ENCODE data around the gene C1orf122.

The C1orf122 gene

DNA sequence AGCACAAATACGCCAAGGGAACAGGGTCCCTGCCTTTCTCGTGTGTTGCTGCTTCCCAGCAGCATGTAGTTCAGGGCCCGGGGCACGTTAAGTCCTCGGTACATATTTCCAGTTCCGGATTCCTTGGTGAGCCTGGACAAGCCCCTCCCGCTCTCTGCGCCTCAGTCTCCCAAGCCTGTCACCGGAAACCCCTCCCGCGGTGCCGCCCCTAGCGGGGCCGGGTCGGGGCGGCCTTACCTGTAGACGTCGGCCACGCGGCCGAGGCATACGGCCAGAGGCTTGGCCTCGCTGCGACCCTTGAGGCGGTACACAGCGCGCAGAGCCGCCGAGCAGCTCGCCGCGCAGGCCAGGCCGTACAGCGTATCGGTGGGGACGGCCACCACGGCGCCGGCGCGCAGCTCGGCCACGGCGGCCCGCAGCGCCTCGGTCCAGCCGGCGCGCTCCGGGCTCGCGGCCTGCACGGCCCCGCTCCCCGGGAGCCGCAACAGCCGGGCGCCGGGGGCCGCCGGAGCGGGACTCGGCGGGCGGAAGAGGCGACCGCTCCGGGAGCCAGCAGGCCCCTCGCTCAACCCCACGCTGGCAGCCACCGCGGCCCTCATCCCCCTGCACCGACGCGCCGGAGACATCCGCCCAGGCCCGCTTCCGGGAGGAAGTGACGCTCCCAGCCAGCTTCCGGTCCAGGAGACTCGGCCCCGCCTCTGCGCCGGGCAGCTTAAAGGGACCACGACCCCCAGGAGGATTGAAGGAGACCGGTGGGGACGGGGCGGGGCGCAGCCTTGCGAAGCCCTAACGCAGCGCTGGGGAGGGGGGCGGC is at the start of gene C1orf122, which contains the start of gene YRDC:
TSS of gene C1orf122 (plus strand) at position 236 of the 814 bp plus-strand sequence. CDS start 615 bp downstream, outside the sequence.
TSS of gene YRDC (minus strand) at position 654 of the 814 bp plus-strand sequence. CDS start at position 626, 28 bp downstream.
- ChIA-PET CTCF (interaction anchor here (0.6 to 3.0 kb wide), 4 partner anchors 12 to 232 kb away, joined by 3 to 17 read pairs (median 6); partner anchors contain the start of gene MTF1), POLR2A (interaction anchor here (0.5 to 1.7 kb wide), 11 partner anchors 9 to 1769 kb away, joined by 3 to 13 read pairs (median 4); partner anchors contain the start of genes CDCA8, MTF1 and PABPC4)
- TF ChIP-seq, protein P1, sequence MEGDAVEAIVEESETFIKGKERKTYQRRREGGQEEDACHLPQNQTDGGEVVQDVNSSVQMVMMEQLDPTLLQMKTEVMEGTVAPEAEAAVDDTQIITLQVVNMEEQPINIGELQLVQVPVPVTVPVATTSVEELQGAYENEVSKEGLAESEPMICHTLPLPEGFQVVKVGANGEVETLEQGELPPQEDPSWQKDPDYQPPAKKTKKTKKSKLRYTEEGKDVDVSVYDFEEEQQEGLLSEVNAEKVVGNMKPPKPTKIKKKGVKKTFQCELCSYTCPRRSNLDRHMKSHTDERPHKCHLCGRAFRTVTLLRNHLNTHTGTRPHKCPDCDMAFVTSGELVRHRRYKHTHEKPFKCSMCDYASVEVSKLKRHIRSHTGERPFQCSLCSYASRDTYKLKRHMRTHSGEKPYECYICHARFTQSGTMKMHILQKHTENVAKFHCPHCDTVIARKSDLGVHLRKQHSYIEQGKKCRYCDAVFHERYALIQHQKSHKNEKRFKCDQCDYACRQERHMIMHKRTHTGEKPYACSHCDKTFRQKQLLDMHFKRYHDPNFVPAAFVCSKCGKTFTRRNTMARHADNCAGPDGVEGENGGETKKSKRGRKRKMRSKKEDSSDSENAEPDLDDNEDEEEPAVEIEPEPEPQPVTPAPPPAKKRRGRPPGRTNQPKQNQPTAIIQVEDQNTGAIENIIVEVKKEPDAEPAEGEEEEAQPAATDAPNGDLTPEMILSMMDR (IDR thresholded peaks at IDR 0.05; ENCODE audit: insufficient read depth, low read length, missing control alignments), result no peak
- H3K4me3 ChIP-seq (ENCODE audit: low read depth, low read length), result peak within 1 kb of the TSS; percentile 84
- peak; percentile 53 for DNase-seq (ENCODE audit: low read depth, low spot score)

DNA sequence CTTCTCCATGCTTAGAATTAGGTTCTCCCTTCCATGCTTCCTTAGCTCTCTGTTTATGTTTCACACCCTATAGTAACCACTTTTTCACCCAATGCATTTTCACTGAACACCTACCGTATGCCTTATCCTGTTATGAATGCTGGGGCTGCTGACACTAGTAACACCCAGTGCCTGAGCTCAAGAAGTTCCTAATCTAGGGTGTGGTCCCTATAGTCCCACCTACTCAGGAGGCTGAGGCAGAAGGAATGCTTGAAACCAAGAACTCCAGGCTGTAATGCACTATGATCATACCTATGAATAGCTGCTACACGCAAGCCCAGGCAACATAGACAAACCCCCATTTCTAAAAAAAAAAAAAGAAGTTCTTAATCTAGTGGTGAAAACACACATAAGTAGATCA is 48.1 kb upstream of the C1orf122 start:
- ChIA-PET CTCF (interaction anchor here (0.8 to 1.6 kb wide), 2 partner anchors 10 to 52 kb away, joined by 3 to 4 read pairs; no protein-coding TSS in a partner anchor), POLR2A (interaction anchor here (0.7 kb wide), 1 partner anchor 274 kb away, joined by 3 read pairs; no protein-coding TSS in a partner anchor)
- TF ChIP-seq, protein P1 (IDR thresholded peaks at IDR 0.05; ENCODE audit: insufficient read depth, low read length, missing control alignments), result no peak
- H3K4me3 ChIP-seq (ENCODE audit: low read depth, low read length), result no peak overlapping the region
- no peak for DNase-seq (ENCODE audit: low read depth, low spot score)

DNA sequence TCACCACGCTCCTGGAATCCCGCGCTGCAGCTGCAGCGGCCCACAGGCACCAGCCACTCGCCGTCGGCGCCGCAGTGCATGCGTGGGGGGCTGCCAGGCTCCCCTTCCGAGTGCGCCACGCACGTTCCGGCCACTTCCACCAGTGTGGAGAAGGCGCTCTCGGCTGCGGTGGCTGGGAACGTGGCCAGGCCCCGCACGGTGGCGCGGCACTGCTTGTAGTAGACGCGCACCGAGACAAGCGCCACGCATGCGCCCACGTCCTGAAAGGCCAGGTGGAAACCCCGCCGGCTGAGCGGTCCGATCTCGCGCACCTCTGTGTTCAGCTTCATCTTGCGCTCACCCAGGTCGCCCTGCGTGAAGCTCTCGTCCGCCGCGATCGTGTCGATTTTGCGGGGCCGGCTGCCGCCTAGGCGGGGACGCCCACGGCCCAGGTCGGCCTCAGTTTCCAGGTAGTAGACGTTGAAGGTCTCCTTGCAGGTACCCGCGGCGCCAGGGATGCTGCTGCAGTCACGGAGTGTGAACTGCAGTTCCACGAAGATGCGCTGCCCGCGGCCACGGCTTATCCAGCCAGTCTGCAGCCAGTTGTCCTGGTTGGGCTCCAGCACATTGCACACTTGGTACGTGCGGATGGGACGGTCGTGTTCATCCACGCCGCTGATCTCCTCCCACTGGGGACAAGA is 46.0 kb upstream of the C1orf122 start:
- ChIA-PET POLR2A (no interaction called here), CTCF (no interaction called here)
- no peak for DNase-seq (ENCODE audit: low read depth, low spot score)
- TF ChIP-seq, protein P1 (IDR thresholded peaks at IDR 0.05; ENCODE audit: insufficient read depth, low read length, missing control alignments), result no peak
- H3K4me3 ChIP-seq (ENCODE audit: low read depth, low read length), result no peak overlapping the region

DNA sequence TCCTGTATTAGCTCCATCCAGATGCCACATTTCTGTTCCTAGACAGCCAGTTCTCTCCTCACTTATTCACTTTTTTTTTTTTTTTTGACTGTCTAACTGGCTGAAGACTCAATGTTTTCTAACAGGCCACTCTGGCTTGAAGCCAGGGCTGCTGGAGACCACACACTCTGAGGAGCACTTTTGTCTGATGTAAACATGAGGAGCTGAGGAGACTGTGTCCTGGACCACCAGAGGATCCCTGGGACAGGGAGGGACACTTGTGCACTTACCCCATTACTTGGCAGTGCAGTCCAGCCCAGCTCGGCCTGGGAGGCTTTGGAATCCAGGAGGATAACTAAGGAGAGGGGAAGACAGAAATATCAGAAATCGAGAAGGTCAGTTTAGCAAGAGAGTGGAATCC is 45.1 kb upstream of the C1orf122 start:
- no peak overlapping the region for H3K4me3 ChIP-seq (ENCODE audit: low read depth, low read length)
- ChIA-PET POLR2A (no interaction called here), CTCF (no interaction called here)
- TF ChIP-seq, protein P1 (IDR thresholded peaks at IDR 0.05; ENCODE audit: insufficient read depth, low read length, missing control alignments), result no peak
- DNase-seq (ENCODE audit: low read depth, low spot score), result no peak

DNA sequence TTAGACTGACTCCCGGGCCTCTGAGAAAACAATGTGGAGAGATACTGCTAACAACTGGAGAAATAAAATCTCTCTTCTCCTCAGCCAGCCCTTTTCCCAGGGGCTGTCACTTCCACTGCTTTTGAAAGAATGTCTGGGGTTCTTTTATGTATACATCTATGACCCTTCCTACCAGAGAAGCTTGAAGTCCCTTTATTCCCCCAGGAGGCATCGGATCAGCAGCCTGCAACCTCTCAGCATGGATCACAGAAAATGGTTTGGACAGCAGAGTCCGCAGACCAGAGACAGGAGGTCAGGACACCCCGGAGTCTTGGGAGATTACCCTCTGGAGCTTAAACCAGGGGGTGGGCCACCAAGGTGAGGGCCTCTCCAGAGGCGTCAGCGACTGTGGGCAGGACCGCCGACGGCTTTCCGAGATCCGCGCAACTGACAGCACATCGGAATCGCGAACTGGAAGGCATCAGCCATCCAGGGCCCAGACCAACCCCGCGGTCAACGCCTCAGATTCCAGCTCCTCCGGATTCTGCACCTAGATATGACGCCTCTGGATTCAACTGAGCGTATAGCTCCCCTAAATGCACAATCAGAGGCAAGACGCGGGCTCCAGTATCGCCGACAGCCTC is 43.7 kb upstream of the C1orf122 start:
- no peak overlapping the region for H3K4me3 ChIP-seq (ENCODE audit: low read depth, low read length)
- TF ChIP-seq, protein P1 (IDR thresholded peaks at IDR 0.05; ENCODE audit: insufficient read depth, low read length, missing control alignments), result no peak
- DNase-seq (ENCODE audit: low read depth, low spot score), result no peak
- CTCF ChIA-PET, result interaction anchor here (0.6 kb wide), 1 partner anchor 1248 kb away, joined by 3 read pairs; no protein-coding TSS in a partner anchor
- POLR2A ChIA-PET, result no interaction called here
